Endothelial cell of umbilical vein (primary cell): ENCODE data around the gene GRB14. TPM values are rescaled to one million over a fixed set of nuclear protein-coding genes. Genes with fewer than 3 reads are reported as not detected.

Source experiments
- BruUV-seq: library from RNA; stranded (reverse); fragments of 400-500 nt; replicated peaks from 2 replicates; lab custom pipeline; 2021; lab: Mats Ljungman, UMichigan
- CTCF ChIA-PET: fragments of 300-600, 350-600 bp; sonication (Branson Sonifier 250); formaldehyde crosslinking; loops from one replicate; lab custom pipeline; 2021; ENCODE audit warnings: antibody characterized with exemption, inconsistent platforms; lab: Charles Lee
- POLR2A ChIA-PET: fragments of 300-600, 350-600 bp; sonication (Branson Sonifier 250); formaldehyde crosslinking; loops from one replicate; lab custom pipeline; 2021; ENCODE audit warnings: antibody characterized with exemption, inconsistent platforms; lab: Charles Lee
- DNase-seq: peaks from one replicate; pipeline ENCODE4 v3.0.0-alpha.2; 2011; ENCODE audit warnings: low read depth, low spot score
- FAIRE-seq: peaks from 2 replicates; lab custom pipeline; 2011; peaks lifted over from hg19 to GRCh38; lab: Jason Lieb, UNC
- H2AFZ ChIP-seq: 2 replicates; pipeline ENCODE4 v1.6.0; 2012; ENCODE audit warnings: low read depth, low read length, control low read depth, inconsistent platforms
- H3K27ac ChIP-seq: 2 replicates; pipeline ENCODE4 v1.5.1; 2011; ENCODE audit warnings: low read depth, mild to moderate bottlenecking, control low read depth, low read length, moderate library complexity; ENCODE audit not compliant: insufficient read depth
- H3K27me3 ChIP-seq, 2 experiments: 2 replicates each; pipeline versions ENCODE4 v1.6.0 to v1.6.1; 2011; ENCODE audit warnings: low read length in 2 of 2, mixed read lengths in 1 of 2; ENCODE audit not compliant: control insufficient read depth in 2 of 2, insufficient read depth in 2 of 2
- H3K36me3 ChIP-seq, 2 experiments: 2 replicates in 1 of 2; 3 replicates in 1 of 2; pipeline ENCODE4 v1.5.1; 2011; ENCODE audit warnings: low read length in 2 of 2, mild to moderate bottlenecking in 1 of 2, moderate library complexity in 1 of 2; ENCODE audit not compliant: control insufficient read depth in 2 of 2, insufficient read depth in 2 of 2; ENCODE audit errors: extremely low read depth in 1 of 2
- H3K4me1 ChIP-seq: 3 replicates; pipeline ENCODE4 v1.5.1; 2011; ENCODE audit warnings: mild to moderate bottlenecking, low read length; ENCODE audit not compliant: control insufficient read depth, insufficient read depth; ENCODE audit errors: extremely low read depth
- H3K4me2 ChIP-seq: 2 replicates; pipeline ENCODE4 v1.6.1; 2011; ENCODE audit warnings: low read length, control low read depth, mixed read lengths; ENCODE audit not compliant: insufficient read depth
- H3K4me3 ChIP-seq, 3 experiments: fragments of 200-600 bp in 1 of 3; sonication (generic), shearing (Covaris generic) in 1 of 3; replicated peaks in 1 of 3; 2 replicates each; pipeline ENCODE4 v1.5.1; 2011 to 2016; ENCODE audit warnings: control low read depth in 3 of 3, low read length in 3 of 3, mild to moderate bottlenecking in 2 of 3, inconsistent platforms in 1 of 3, low read depth in 1 of 3, moderate library complexity in 1 of 3; ENCODE audit not compliant: insufficient read depth in 1 of 3
- H3K79me2 ChIP-seq: 2 replicates; pipeline ENCODE4 v1.6.0; 2012; ENCODE audit warnings: low read length, inconsistent platforms; ENCODE audit not compliant: control insufficient read depth, insufficient read depth
- H3K9ac ChIP-seq: replicated peaks from 2 replicates; pipeline ENCODE3; 2011; ENCODE audit warnings: low read length, control low read depth; ENCODE audit not compliant: insufficient read depth; ENCODE audit errors: extremely low read depth
- H3K9me1 ChIP-seq: replicated peaks from 3 replicates; pipeline ENCODE4 v1.6.0; 2011; ENCODE audit warnings: mild to moderate bottlenecking, low read length; ENCODE audit not compliant: control insufficient read depth, insufficient read depth; ENCODE audit errors: extremely low read depth
- H3K9me3 ChIP-seq: replicated peaks from 2 replicates; pipeline ENCODE4 v1.5.1; 2012; ENCODE audit warnings: low read length, inconsistent platforms; ENCODE audit not compliant: control insufficient read depth, insufficient read depth
- H4K20me1 ChIP-seq: replicated peaks from 2 replicates; pipeline ENCODE3; 2011; ENCODE audit warnings: mild to moderate bottlenecking, low read length; ENCODE audit not compliant: control insufficient read depth, insufficient read depth; ENCODE audit errors: extremely low read depth
- EZH2 ChIP-seq: IDR thresholded peaks from 2 replicates; pipeline ENCODE4 v1.6.1; 2012; ENCODE audit warnings: borderline replicate concordance, low read depth, mild to moderate bottlenecking, moderate library complexity, low read length, inconsistent platforms; ENCODE audit not compliant: severe bottlenecking
- FOS ChIP-seq: IDR thresholded peaks from 2 replicates; pipeline ENCODE4 v1.6.1; 2011; ENCODE audit warnings: mild to moderate bottlenecking, low read length, moderate library complexity, borderline replicate concordance; ENCODE audit not compliant: insufficient read depth
- GATA2 ChIP-seq: IDR thresholded peaks from 2 replicates; pipeline ENCODE4 v1.7.0; 2011; ENCODE audit warnings: low read depth, mild to moderate bottlenecking, moderate library complexity, mixed read lengths, low read length; ENCODE audit not compliant: insufficient read length, insufficient read depth
- JUN ChIP-seq: IDR thresholded peaks from 2 replicates; pipeline ENCODE4 v1.6.1; 2011; ENCODE audit warnings: borderline replicate concordance, low read depth; ENCODE audit not compliant: insufficient read length, insufficient read depth
- MAX ChIP-seq: IDR thresholded peaks from 2 replicates; pipeline ENCODE4 v1.6.1; 2011; ENCODE audit not compliant: insufficient read depth, insufficient read length
- MYC ChIP-seq: IDR thresholded peaks from one replicate; pipeline ENCODE4 v1.6.1; 2011; ENCODE audit warnings: mild to moderate bottlenecking, low read depth, low read length
- POLR2A ChIP-seq: IDR thresholded peaks from 2 replicates; pipeline ENCODE4 v1.6.1; 2012; ENCODE audit warnings: low read depth, mild to moderate bottlenecking, control low read depth, low read length
- POLR2AphosphoS5 ChIP-seq: IDR thresholded peaks from 2 replicates; pipeline ENCODE4 v1.6.1; 2012; ENCODE audit warnings: low read depth, mild to moderate bottlenecking, control low read depth, low read length, moderate library complexity; ENCODE audit not compliant: insufficient read depth
- dilution Hi-C: fragments of 300-500 bp; cut with MboI; formaldehyde crosslinking; loops from one replicate; pipeline ENCODE4 v1.15.0; 2019; ENCODE audit warnings: low sequenced_read_pairs; ENCODE audit not compliant: extremely low pct_ligation_motif_present
- intact Hi-C: fragments of 100-400 bp; cut with micrococcal nuclease; formaldehyde crosslinking; loops from one replicate; pipeline ENCODE4 v1.10.0; 2022
- polyA plus RNA-seq, 4 experiments: library from polyadenylated mRNA; depleted of rRNA in 3 of 4; stranded (reverse) in 3 of 4; unstranded in 1 of 4; fragments of >200 nt; gene quantifications; 2 replicates each; pipeline versions ENCODE4 v1.2.1 to v1.2.3, GENCODE V29; 2011 to 2012; ENCODE audit warnings: missing spikeins in 1 of 4
- total RNA-seq: library from RNA; stranded (reverse); gene quantifications from 2 replicates; pipeline ENCODE4 v1.2.3, GENCODE V29; 2021
- TF ChIP-seq, protein P1 (sequence below), 2 donors: IDR thresholded peaks; 1 replicate in 1 of 2; 2 replicates in 1 of 2; pipeline ENCODE4 v1.5.1; 2011; ENCODE audit warnings: low read length in 2 of 2, mild to moderate bottlenecking in 2 of 2, moderate library complexity in 2 of 2, control low read depth in 1 of 2, inconsistent platforms in 1 of 2, low read depth in 1 of 2; ENCODE audit not compliant: insufficient read depth in 1 of 2; ENCODE audit errors: extremely low read depth in 1 of 2

Gene GRB14
- total and polyA plus RNA-seq, 2 donors (not counting 3 experiments of a cell fraction or from before 2014, with no cell fraction given): 3.0 to 10.3 TPM

- Histone ChIP-seq H2AFZ (no peak overlapping the region), H3K9ac (no peak overlapping the region), H4K20me1 (no peaks in the 10 kb centered on the region), H3K36me3 (no peaks in the 10 kb centered on the region), H3K9me3 (no peaks in the 10 kb centered on the region), H3K4me2 (no peak overlapping the region), H3K27ac (no peak overlapping the region), H3K4me3 (no peak overlapping the region), H3K79me2 (no peaks in the 10 kb centered on the region), H3K4me1 (no peaks in the 10 kb centered on the region), H3K27me3 (no peaks in the 10 kb centered on the region), H3K9me1 (no peaks in the 10 kb centered on the region)
- no TSS peak for BruUV-seq
- dilution Hi-C loops (no loop called here), intact Hi-C loops (no loop called here)
- no peak for TF ChIP-seq GATA2
- no peak for TF ChIP-seq FOS
- TF ChIP-seq JUN: no peak
- FAIRE-seq (no peak), DNase-seq (no peak)
- POLR2A ChIA-PET: no interaction called here
- CTCF ChIA-PET: interaction anchor here (1.0 to 2.0 kb wide), 3 partner anchors 9 to 83 kb away, joined by 3 to 6 read pairs (median 3); no protein-coding TSS in a partner anchor
Measured at GRCh38 chr2:164642946-164643555, 21.8 kb upstream of the GRB14 start.

GRCh38 chr2:164642268-164642667 is 21.0 kb upstream of the GRB14 start:
- no peak overlapping the region for H3K4me2 ChIP-seq
- H4K20me1 ChIP-seq: no peaks in the 10 kb centered on the region
- no peak overlapping the region for H3K27ac ChIP-seq
- TF ChIP-seq, protein P1, sequence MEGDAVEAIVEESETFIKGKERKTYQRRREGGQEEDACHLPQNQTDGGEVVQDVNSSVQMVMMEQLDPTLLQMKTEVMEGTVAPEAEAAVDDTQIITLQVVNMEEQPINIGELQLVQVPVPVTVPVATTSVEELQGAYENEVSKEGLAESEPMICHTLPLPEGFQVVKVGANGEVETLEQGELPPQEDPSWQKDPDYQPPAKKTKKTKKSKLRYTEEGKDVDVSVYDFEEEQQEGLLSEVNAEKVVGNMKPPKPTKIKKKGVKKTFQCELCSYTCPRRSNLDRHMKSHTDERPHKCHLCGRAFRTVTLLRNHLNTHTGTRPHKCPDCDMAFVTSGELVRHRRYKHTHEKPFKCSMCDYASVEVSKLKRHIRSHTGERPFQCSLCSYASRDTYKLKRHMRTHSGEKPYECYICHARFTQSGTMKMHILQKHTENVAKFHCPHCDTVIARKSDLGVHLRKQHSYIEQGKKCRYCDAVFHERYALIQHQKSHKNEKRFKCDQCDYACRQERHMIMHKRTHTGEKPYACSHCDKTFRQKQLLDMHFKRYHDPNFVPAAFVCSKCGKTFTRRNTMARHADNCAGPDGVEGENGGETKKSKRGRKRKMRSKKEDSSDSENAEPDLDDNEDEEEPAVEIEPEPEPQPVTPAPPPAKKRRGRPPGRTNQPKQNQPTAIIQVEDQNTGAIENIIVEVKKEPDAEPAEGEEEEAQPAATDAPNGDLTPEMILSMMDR (IDR thresholded peaks at IDR 0.05; ENCODE audit: extremely low read depth in 1 of 2, insufficient read depth in 1 of 2, low read depth in 1 of 2, low read length in 2 of 2): no peak
- no peak for TF ChIP-seq POLR2AphosphoS5
- no peak for TF ChIP-seq FOS
- TF ChIP-seq JUN: no peak
- no peak for TF ChIP-seq MAX
- TF ChIP-seq MYC: no peak
- no peak for TF ChIP-seq POLR2A
- no peak for TF ChIP-seq GATA2
- no peak for TF ChIP-seq EZH2
- BruUV-seq: no TSS peak
- no peak for FAIRE-seq
- H3K27me3 ChIP-seq: no peaks in the 10 kb centered on the region
- ChIA-PET POLR2A (no interaction called here), CTCF (interaction anchor here (1.0 to 1.3 kb wide), 3 partner anchors 22 to 82 kb away, joined by 3 read pairs; no protein-coding TSS in a partner anchor)
- intact Hi-C loops: no loop called here
- H3K9me1 ChIP-seq: no peaks in the 10 kb centered on the region
- DNase-seq: no peak
- no peaks in the 10 kb centered on the region for H3K36me3 ChIP-seq
- dilution Hi-C loops: no loop called here
- no peak overlapping the region for H2AFZ ChIP-seq
- H3K9ac ChIP-seq: no peak overlapping the region
- no peaks in the 10 kb centered on the region for H3K79me2 ChIP-seq
- no peaks in the 10 kb centered on the region for H3K9me3 ChIP-seq
- H3K4me3 ChIP-seq: no peak overlapping the region
- no peaks in the 10 kb centered on the region for H3K4me1 ChIP-seq
